Stomach (tissue), 4 donors: ENCODE data around the gene BCAM.

Experiments
- EP300 ChIP-seq: sonication (generic); formaldehyde crosslinking; IDR thresholded peaks from one replicate; pipeline ENCODE4 v1.6.1; 2017; ENCODE audit warnings: antibody characterized with exemption
- POLR2A ChIP-seq, 4 donors: fragments of 450-650 bp; IDR thresholded peaks; one replicate each; pipeline ENCODE4 v1.6.1; 2016; ENCODE audit warnings: antibody characterized with exemption in 4 of 4, control low read depth in 2 of 4, mild to moderate bottlenecking in 1 of 4, moderate library complexity in 1 of 4
- POLR2AphosphoS5 ChIP-seq, 3 donors: sonication (generic); formaldehyde crosslinking; IDR thresholded peaks; one replicate each; pipeline ENCODE4 v1.6.1; 2016; ENCODE audit warnings: antibody characterized with exemption in 3 of 3
- TF ChIP-seq, protein P1 (sequence below), 7 experiments: fragments of 450-650 bp in 4 of 7; fragments of 200-600 bp in 3 of 7; sonication (generic) in 3 of 7; IDR thresholded peaks; one replicate each; pipeline ENCODE4 v1.5.1; 2016 to 2019; ENCODE audit warnings: antibody characterized with exemption in 7 of 7, control low read depth in 2 of 7, mild to moderate bottlenecking in 1 of 7

DNA sequence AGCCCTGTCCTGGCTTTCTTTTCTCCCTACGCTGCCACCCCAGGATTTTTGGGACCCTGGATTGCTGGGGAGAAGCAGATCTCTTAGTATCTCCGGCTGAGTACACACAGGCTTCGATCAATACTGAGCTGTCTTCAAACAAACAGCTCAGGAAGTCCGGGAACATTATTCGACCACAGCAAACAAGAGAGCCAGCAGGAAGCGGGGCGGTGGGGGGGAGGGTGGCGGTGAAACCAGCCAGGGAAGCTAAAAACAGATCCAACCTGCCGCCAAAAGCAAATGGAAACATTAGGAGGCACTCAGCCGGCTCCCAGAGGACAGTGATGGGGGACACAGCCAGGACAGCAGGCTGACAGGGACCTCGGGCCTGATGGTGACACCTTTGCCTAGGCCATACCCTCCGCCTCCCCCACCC lies 12.2 kb upstream of the BCAM start:
- TF ChIP-seq, protein P1, sequence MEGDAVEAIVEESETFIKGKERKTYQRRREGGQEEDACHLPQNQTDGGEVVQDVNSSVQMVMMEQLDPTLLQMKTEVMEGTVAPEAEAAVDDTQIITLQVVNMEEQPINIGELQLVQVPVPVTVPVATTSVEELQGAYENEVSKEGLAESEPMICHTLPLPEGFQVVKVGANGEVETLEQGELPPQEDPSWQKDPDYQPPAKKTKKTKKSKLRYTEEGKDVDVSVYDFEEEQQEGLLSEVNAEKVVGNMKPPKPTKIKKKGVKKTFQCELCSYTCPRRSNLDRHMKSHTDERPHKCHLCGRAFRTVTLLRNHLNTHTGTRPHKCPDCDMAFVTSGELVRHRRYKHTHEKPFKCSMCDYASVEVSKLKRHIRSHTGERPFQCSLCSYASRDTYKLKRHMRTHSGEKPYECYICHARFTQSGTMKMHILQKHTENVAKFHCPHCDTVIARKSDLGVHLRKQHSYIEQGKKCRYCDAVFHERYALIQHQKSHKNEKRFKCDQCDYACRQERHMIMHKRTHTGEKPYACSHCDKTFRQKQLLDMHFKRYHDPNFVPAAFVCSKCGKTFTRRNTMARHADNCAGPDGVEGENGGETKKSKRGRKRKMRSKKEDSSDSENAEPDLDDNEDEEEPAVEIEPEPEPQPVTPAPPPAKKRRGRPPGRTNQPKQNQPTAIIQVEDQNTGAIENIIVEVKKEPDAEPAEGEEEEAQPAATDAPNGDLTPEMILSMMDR (IDR thresholded peaks at IDR 0.05): no peak
- TF ChIP-seq EP300 (no peak), POLR2A (IDR thresholded peaks at IDR 0.05) (no peak), POLR2AphosphoS5 (IDR thresholded peaks at IDR 0.05) (no peak)
